Naive thymus-derived CD4-positive, alpha-beta T cell (primary cell): Measurements from ENCODE around the gene MX1. TPM values are rescaled to one million over a fixed set of nuclear protein-coding genes. Genes with fewer than 3 reads are reported as not detected.
"Not testable (repeated sequence)": the region's sequence is repeated elsewhere in the genome, so short reads cannot be mapped to it uniquely, and the experiment has no call there.

Source experiments
- ATAC-seq: fragments of 150-1000 bp; cut with Tn5 transposase; 2 replicates; pipeline ENCODE4 v1.10.0; 2021; ENCODE audit warnings: mild to moderate bottlenecking, moderate library complexity
- CTCF ChIA-PET: fragments of 350-600 bp; sonication (Branson Sonifier 250); formaldehyde crosslinking; loops from one replicate; lab custom pipeline; 2021; ENCODE audit warnings: antibody characterized with exemption; lab: Charles Lee
- POLR2A ChIA-PET: fragments of 350-600 bp; sonication (Branson Sonifier 250); formaldehyde crosslinking; loops from one replicate; lab custom pipeline; 2021; ENCODE audit warnings: antibody characterized with exemption, inconsistent platforms; lab: Charles Lee
- DNase-seq, 9 donors: peaks; one replicate each; pipeline versions ENCODE4 v3.0.0 to v3.0.0-alpha.2; 2020 to 2022; ENCODE audit warnings: mixed read lengths in 1 of 9
- H3K27ac ChIP-seq: one replicate; pipeline ENCODE4 v1.7.0; 2013; ENCODE audit warnings: mild to moderate bottlenecking, low read depth, low read length, moderate library complexity
- H3K27me3 ChIP-seq, 2 donors: one replicate each; pipeline ENCODE4 v1.7.0; 2013; ENCODE audit warnings: low read length in 2 of 2, mild to moderate bottlenecking in 2 of 2, moderate library complexity in 2 of 2; ENCODE audit not compliant: control insufficient read depth in 2 of 2, insufficient read depth in 2 of 2
- H3K36me3 ChIP-seq, 3 experiments: 1 replicate in 2 of 3; 2 replicates in 1 of 3; pipeline ENCODE4 v1.7.0; 2013; ENCODE audit warnings: low read length in 3 of 3, mild to moderate bottlenecking in 3 of 3, moderate library complexity in 1 of 3; ENCODE audit not compliant: insufficient read depth in 3 of 3, control insufficient read depth in 2 of 3
- H3K4me1 ChIP-seq, 2 donors: one replicate each; pipeline ENCODE4 v1.7.0; 2013; ENCODE audit warnings: low read length in 2 of 2, mild to moderate bottlenecking in 2 of 2, moderate library complexity in 1 of 2; ENCODE audit not compliant: control insufficient read depth in 2 of 2, insufficient read depth in 2 of 2
- H3K4me3 ChIP-seq: 2 replicates; pipeline ENCODE4 v1.7.0; 2013; ENCODE audit warnings: mild to moderate bottlenecking, low read length
- H3K9me3 ChIP-seq, 3 experiments: 1 replicate in 2 of 3; 2 replicates in 1 of 3; pipeline ENCODE4 v1.7.0; 2013; ENCODE audit warnings: low read length in 3 of 3; ENCODE audit not compliant: control insufficient read depth in 2 of 3
- H3K27ac Mint-ChIP-seq, 9 donors: one replicate each; pipeline ENCODE4 v1.8.0; 2020 to 2022; ENCODE audit warnings: mixed read lengths in 9 of 9, mild to moderate bottlenecking in 8 of 9, moderate library complexity in 5 of 9, inconsistent platforms in 2 of 9
- H3K27me3 Mint-ChIP-seq, 5 donors: one replicate each; pipeline ENCODE4 v1.8.0; 2021 to 2022; ENCODE audit warnings: mixed read lengths in 5 of 5, mild to moderate bottlenecking in 1 of 5
- H3K36me3 Mint-ChIP-seq, 5 donors: one replicate each; pipeline ENCODE4 v1.8.0; 2020 to 2022; ENCODE audit warnings: mixed read lengths in 5 of 5, mild to moderate bottlenecking in 3 of 5, inconsistent platforms in 1 of 5
- H3K4me1 Mint-ChIP-seq, 7 donors: one replicate each; pipeline ENCODE4 v1.8.0; 2020 to 2022; ENCODE audit warnings: mixed read lengths in 7 of 7, mild to moderate bottlenecking in 3 of 7, inconsistent platforms in 1 of 7
- H3K4me3 Mint-ChIP-seq, 10 donors: one replicate each; pipeline ENCODE4 v1.8.0; 2020 to 2022; ENCODE audit warnings: mild to moderate bottlenecking in 10 of 10, mixed read lengths in 10 of 10, moderate library complexity in 6 of 10, inconsistent platforms in 2 of 10
- H3K9me3 Mint-ChIP-seq, 11 donors: one replicate each; pipeline ENCODE4 v1.8.0; 2020 to 2022; ENCODE audit warnings: mixed read lengths in 11 of 11, mild to moderate bottlenecking in 4 of 11, inconsistent platforms in 1 of 11, moderate library complexity in 1 of 11
- intact Hi-C, 2 donors: fragments of 100-400 bp; cut with micrococcal nuclease; formaldehyde crosslinking; loops; one replicate each; pipeline ENCODE4 v1.15.1; 2023
- polyA plus RNA-seq, 2 donors: library from polyadenylated mRNA; unstranded; fragments of 300-500 nt; fragmentation: Illumina TruSeq; gene quantifications; one replicate each; pipeline ENCODE4 v1.2.3, GENCODE V29; 2021
- total RNA-seq, 6 experiments: library from RNA in 5 of 6; stranded (reverse) in 5 of 6; gene quantifications; 1 replicate in 5 of 6; 2 replicates in 1 of 6; pipeline ENCODE4 v1.2.3 and lab custom pipeline; 2021 to 2026

The MX1 gene
- total and polyA plus RNA-seq, 7 experiments from 2014 or later, result 50.2 to 384 (median 74.5) TPM

- intact Hi-C loops, result loop anchor here in 1 of 2 donors (2.0 kb wide), 1 partner anchor 15 kb away; the partner anchor contains the start of gene MX1
- H3K36me3 Mint-ChIP-seq, result peaks cover 27 to 67% (median 57%) of the 10 kb centered on the region in 5 donors
- peak overlapping the region in 1 of 9 donors; percentile 58 for H3K27ac Mint-ChIP-seq
- Histone ChIP-seq H3K4me3 (no peak overlapping the region), H3K27me3 (no peaks in the 10 kb centered on the region), H3K4me1 (no peaks in the 10 kb centered on the region), H3K36me3 (peaks cover 9 to 43% (median 11%) of the 10 kb centered on the region in 3 experiments), H3K9me3 (peaks cover 0 to 19% (median 0%) of the 10 kb centered on the region in 3 experiments), H3K27ac (no peak overlapping the region)
- ChIA-PET CTCF (interaction anchor here (0.5 kb wide), 1 partner anchor 11 kb away, joined by 8 read pairs; no protein-coding TSS in a partner anchor), POLR2A (interaction anchor here (0.8 to 4.8 kb wide), 4 partner anchors 11 to 39 kb away, joined by 3 to 19 read pairs (median 4); partner anchors contain the start of gene MX1)
- DNase-seq, result no peak
- peak; percentile 37 for ATAC-seq
- H3K27me3 Mint-ChIP-seq, result peaks cover 0 to 34% (median 0%) of the 10 kb centered on the region in 5 donors
- peaks cover 3 to 61% (median 25%) of the 10 kb centered on the region in 11 donors for H3K9me3 Mint-ChIP-seq
- peak overlapping the region in 1 of 10 donors; percentile 35 for H3K4me3 Mint-ChIP-seq
- peaks cover 0 to 15% (median 4%) of the 10 kb centered on the region in 7 donors for H3K4me1 Mint-ChIP-seq
Measured at GRCh38 chr21:41411449-41412089, 14.5 kb upstream of the MX1 start.

GRCh38 chr21:41417505-41417904 is 8.5 kb upstream of the MX1 start:
- ATAC-seq, H3K4me1 ChIP-seq, H3K9me3 ChIP-seq, DNase-seq, H3K27me3 ChIP-seq, H3K36me3 ChIP-seq, intact Hi-C loops, H3K4me3 Mint-ChIP-seq, H3K27ac ChIP-seq, H3K4me3 ChIP-seq: not testable (repeated sequence)
- Mint-ChIP-seq H3K27ac (peak overlapping the region in 5 of 9 donors; percentile 4 to 98 (median 26)), H3K4me1 (peaks cover 4 to 30% (median 24%) of the 10 kb centered on the region in 7 donors), H3K9me3 (peaks cover 1 to 32% (median 19%) of the 10 kb centered on the region in 11 donors), H3K36me3 (peaks cover 0 to 23% (median 5%) of the 10 kb centered on the region in 5 donors), H3K27me3 (peaks cover 0 to 33% (median 0%) of the 10 kb centered on the region in 5 donors)
- ChIA-PET POLR2A (interaction anchor here (1.6 to 1.8 kb wide), 2 partner anchors 8 to 10 kb away, joined by 4 to 7 read pairs; partner anchors contain the start of gene MX1), CTCF (interaction anchor here (0.6 to 1.7 kb wide), 2 partner anchors 134 to 394 kb away, joined by 3 to 6 read pairs; no protein-coding TSS in a partner anchor)

GRCh38 chr21:41418393-41418792 is 7.6 kb upstream of the MX1 start:
- Mint-ChIP-seq H3K27ac (peak overlapping the region in 7 of 9 donors; percentile 78 to 100 (median 87)), H3K4me1 (peaks cover 7 to 39% (median 32%) of the 10 kb centered on the region in 7 donors), H3K9me3 (peaks cover 0 to 23% (median 12%) of the 10 kb centered on the region in 11 donors), H3K36me3 (peaks cover 0 to 15% (median 0%) of the 10 kb centered on the region in 5 donors), H3K4me3 (peak overlapping the region in 4 of 10 donors; percentile 9 to 71 (median 31)), H3K27me3 (peaks cover 0 to 24% (median 0%) of the 10 kb centered on the region in 5 donors)
- no peaks in the 10 kb centered on the region for H3K9me3 ChIP-seq
- peaks cover 0 to 2% of the 10 kb centered on the region in 2 donors for H3K4me1 ChIP-seq
- intact Hi-C loops, result no loop called here
- ChIA-PET CTCF (interaction anchor here (0.6 to 1.7 kb wide), 2 partner anchors 135 to 327 kb away, joined by 3 to 6 read pairs; no protein-coding TSS in a partner anchor), POLR2A (interaction anchor here (0.5 to 2.1 kb wide), 5 partner anchors 8 to 437 kb away, joined by 3 to 13 read pairs (median 7); partner anchors contain the start of genes MX1 and MX2)
- no peaks in the 10 kb centered on the region for H3K36me3 ChIP-seq
- no peak overlapping the region for H3K27ac ChIP-seq
- H3K4me3 ChIP-seq, result no peak overlapping the region
- ATAC-seq, result no peak
- H3K27me3 ChIP-seq, result no peaks in the 10 kb centered on the region
- DNase-seq, result no peak

- Histone ChIP-seq H3K4me1 (peaks cover 0 to 9% of the 10 kb centered on the region in 2 donors), H3K36me3 (no peaks in the 10 kb centered on the region), H3K27me3 (no peaks in the 10 kb centered on the region), H3K9me3 (no peaks in the 10 kb centered on the region), H3K4me3 (no peak overlapping the region), H3K27ac (no peak overlapping the region)
- DNase-seq (no peak), ATAC-seq (no peak)
- POLR2A ChIA-PET, result interaction anchor here (0.5 to 2.1 kb wide), 5 partner anchors 8 to 436 kb away, joined by 3 to 13 read pairs (median 7); partner anchors contain the start of gene MX2
- Mint-ChIP-seq H3K4me3 (peak overlapping the region; percentile 13 to 92 (median 90)), H3K36me3 (peaks cover 0 to 18% (median 0%) of the 10 kb centered on the region in 5 donors), H3K27ac (peak overlapping the region in 8 of 9 donors; percentile 25 to 100 (median 87)), H3K9me3 (peaks cover 0 to 20% (median 7%) of the 10 kb centered on the region in 11 donors), H3K27me3 (peaks cover 0 to 19% (median 0%) of the 10 kb centered on the region in 5 donors), H3K4me1 (peaks cover 12 to 46% (median 40%) of the 10 kb centered on the region in 7 donors)
- intact Hi-C loops, result no loop called here
- CTCF ChIA-PET, result interaction anchor here (1.7 kb wide), 1 partner anchor 136 kb away, joined by 6 read pairs; no protein-coding TSS in a partner anchor
Measured at GRCh38 chr21:41418956-41419680, 6.9 kb upstream of the MX1 start.

GRCh38 chr21:41419921-41420862 is 5.8 kb upstream of the MX1 start:
- ATAC-seq (peak; percentile 88), DNase-seq (peak in 7 of 9 donors; percentile 18 to 53 (median 33))
- Mint-ChIP-seq H3K27me3 (peaks cover 0 to 10% (median 0%) of the 10 kb centered on the region in 5 donors), H3K27ac (peak overlapping the region; percentile 76 to 100 (median 94)), H3K4me3 (peak overlapping the region; percentile 89 to 92 (median 90)), H3K4me1 (peaks cover 12 to 57% (median 49%) of the 10 kb centered on the region in 7 donors), H3K36me3 (peaks cover 0 to 14% (median 0%) of the 10 kb centered on the region in 5 donors), H3K9me3 (peaks cover 0 to 11% (median 4%) of the 10 kb centered on the region in 11 donors)
- H3K9me3 ChIP-seq, result no peaks in the 10 kb centered on the region
- no peaks in the 10 kb centered on the region for H3K36me3 ChIP-seq
- peaks cover 0 to 10% of the 10 kb centered on the region in 2 donors for H3K4me1 ChIP-seq
- ChIA-PET CTCF (no interaction called here), POLR2A (interaction anchor here (2.1 kb wide), 1 partner anchor 58 kb away, joined by 13 read pairs; the partner anchor contains the start of gene MX2)
- intact Hi-C loops, result loop anchor here (1.0 to 10.0 kb wide), 2 partner anchors 58 to 815 kb away; partner anchors contain the start of gene MX2 (in 2 of the 2)
- H3K27me3 ChIP-seq, result no peaks in the 10 kb centered on the region
- peak overlapping the region; percentile 77 for H3K4me3 ChIP-seq
- peak overlapping the region; percentile 67 for H3K27ac ChIP-seq
